T-helper 17 cell (primary cell): ENCODE results near the gene NAGPA. TPM values are rescaled to one million over a fixed set of nuclear protein-coding genes. Genes with fewer than 3 reads are reported as not detected.

Experiments used
- ATAC-seq: fragments of 150-1000 bp; cut with Tn5 transposase; 2 replicates; pipeline ENCODE4 v1.10.0; 2021; ENCODE audit warnings: mild to moderate bottlenecking, moderate library complexity
- DNase-seq, 3 donors: peaks; one replicate each; pipeline versions ENCODE4 v3.0.0 to v3.0.0-alpha.2; 2020 to 2021
- H3K9me3 ChIP-seq: one replicate; pipeline ENCODE4 v1.7.0; 2013; ENCODE audit warnings: low read length, mild to moderate bottlenecking; ENCODE audit not compliant: control insufficient read depth, poor library complexity, severe bottlenecking
- H3K27ac Mint-ChIP-seq: one replicate; pipeline ENCODE4 v1.8.0; 2022; ENCODE audit warnings: mild to moderate bottlenecking, moderate library complexity, mixed read lengths
- H3K27me3 Mint-ChIP-seq: one replicate; pipeline ENCODE4 v1.8.0; 2022; ENCODE audit warnings: mixed read lengths
- H3K36me3 Mint-ChIP-seq: one replicate; pipeline ENCODE4 v1.8.0; 2022; ENCODE audit warnings: low read depth, mixed read lengths
- H3K4me1 Mint-ChIP-seq: one replicate; pipeline ENCODE4 v1.8.0; 2022; ENCODE audit warnings: mild to moderate bottlenecking, mixed read lengths
- H3K4me3 Mint-ChIP-seq: one replicate; pipeline ENCODE4 v1.8.0; 2022; ENCODE audit warnings: mild to moderate bottlenecking, moderate library complexity, mixed read lengths
- total RNA-seq, 4 donors: library from RNA in 2 of 4; stranded (reverse) in 2 of 4; gene quantifications; one replicate each; pipeline ENCODE4 v1.2.3 and lab custom pipeline; 2022 to 2026

The NAGPA gene
- total RNA-seq, 2 donors from 2014 or later, result 25.8 to 36.1 TPM

- H3K27me3 Mint-ChIP-seq, result peaks cover 19% of the 10 kb centered on the region
- H3K4me3 Mint-ChIP-seq, result no peak overlapping the region
- DNase-seq (no peak), ATAC-seq (no peak)
- no peaks in the 10 kb centered on the region for H3K36me3 Mint-ChIP-seq
- no peaks in the 10 kb centered on the region for H3K9me3 ChIP-seq
- H3K4me1 Mint-ChIP-seq, result no peaks in the 10 kb centered on the region
- no peak overlapping the region for H3K27ac Mint-ChIP-seq
Measured at GRCh38 chr16:4982056-4982867, 51.5 kb downstream of the NAGPA start.

- no peak overlapping the region for H3K27ac Mint-ChIP-seq
- no peaks in the 10 kb centered on the region for H3K4me1 Mint-ChIP-seq
- H3K27me3 Mint-ChIP-seq, result peaks cover 19% of the 10 kb centered on the region
- no peak overlapping the region for H3K4me3 Mint-ChIP-seq
- no peaks in the 10 kb centered on the region for H3K9me3 ChIP-seq
- DNase-seq (no peak), ATAC-seq (no peak)
- H3K36me3 Mint-ChIP-seq, result no peaks in the 10 kb centered on the region
Measured at GRCh38 chr16:4981473-4981872, 52.3 kb downstream of the NAGPA start.

- no peak overlapping the region for H3K4me3 Mint-ChIP-seq
- no peak for ATAC-seq
Measured at GRCh38 chr16:4980691-4981090, 53.0 kb downstream of the NAGPA start.

GRCh38 chr16:4979736-4980660 is 53.7 kb downstream of the NAGPA start:
- DNase-seq (no peak), ATAC-seq (no peak)
- H3K9me3 ChIP-seq, result no peaks in the 10 kb centered on the region
- no peak overlapping the region for H3K27ac Mint-ChIP-seq
- H3K4me1 Mint-ChIP-seq, result no peaks in the 10 kb centered on the region
- H3K27me3 Mint-ChIP-seq, result peaks cover 19% of the 10 kb centered on the region
- no peaks in the 10 kb centered on the region for H3K36me3 Mint-ChIP-seq
- H3K4me3 Mint-ChIP-seq, result no peak overlapping the region

More at GRCh38 chr16:4980691-4981090, 53.0 kb downstream of the NAGPA start:
- no peak for DNase-seq
- peaks cover 19% of the 10 kb centered on the region for H3K27me3 Mint-ChIP-seq
- no peak overlapping the region for H3K27ac Mint-ChIP-seq
- H3K36me3 Mint-ChIP-seq, result no peaks in the 10 kb centered on the region
- H3K4me1 Mint-ChIP-seq, result no peaks in the 10 kb centered on the region
- H3K9me3 ChIP-seq, result no peaks in the 10 kb centered on the region

- DNase-seq (no peak), ATAC-seq (no peak)
- Mint-ChIP-seq H3K27me3 (peaks cover 19% of the 10 kb centered on the region), H3K4me1 (no peaks in the 10 kb centered on the region), H3K27ac (no peak overlapping the region), H3K36me3 (no peaks in the 10 kb centered on the region), H3K4me3 (no peak overlapping the region)
- no peaks in the 10 kb centered on the region for H3K9me3 ChIP-seq
Measured at GRCh38 chr16:4979164-4979563, 54.6 kb downstream of the NAGPA start.

GRCh38 chr16:4976611-4977145 is 57.1 kb downstream of the NAGPA start:
- no peak overlapping the region for H3K4me3 Mint-ChIP-seq

GRCh38 chr16:4976079-4976478 is 57.7 kb downstream of the NAGPA start:
- Mint-ChIP-seq H3K36me3 (peaks cover 3% of the 10 kb centered on the region), H3K4me3 (no peak overlapping the region), H3K27me3 (peaks cover 35% of the 10 kb centered on the region), H3K27ac (no peak overlapping the region), H3K4me1 (no peaks in the 10 kb centered on the region)
- DNase-seq (no peak), ATAC-seq (peak; percentile 42)
- no peaks in the 10 kb centered on the region for H3K9me3 ChIP-seq

More at GRCh38 chr16:4976611-4977145, 57.1 kb downstream of the NAGPA start:
- peaks cover 31% of the 10 kb centered on the region for H3K27me3 Mint-ChIP-seq
- H3K36me3 Mint-ChIP-seq, result peaks cover 3% of the 10 kb centered on the region
- no peaks in the 10 kb centered on the region for H3K9me3 ChIP-seq
- ATAC-seq (no peak), DNase-seq (no peak)
- no peaks in the 10 kb centered on the region for H3K4me1 Mint-ChIP-seq
- no peak overlapping the region for H3K27ac Mint-ChIP-seq

Other genes starting within 250 kb of the NAGPA start
- gene SEPTIN12, start 245.6 kb downstream of the NAGPA start, total RNA-seq, result not detected
- gene SMIM22, start 238.6 kb downstream of the NAGPA start, total RNA-seq, result not detected
- gene ROGDI, start 231.3 kb downstream of the NAGPA start, total RNA-seq, result 10 to 100 TPM; 15.0 to 21.2 TPM
- 100 to 1,000 TPM in 1 of 2 donors, 10 to 100 TPM in 1; 91.9 to 108 TPM for gene GLYR1, start 186.6 kb downstream of the NAGPA start, total RNA-seq
- 10 to 100 TPM; 47.5 to 69.8 TPM for gene UBN1, start 186.5 kb downstream of the NAGPA start, total RNA-seq
- not detected for gene PPL, start 96.8 kb downstream of the NAGPA start, total RNA-seq
- 10 to 100 TPM in 1 of 2 donors, under 1 TPM in 1; 0.45 to 13.9 TPM for gene SEC14L5, start 75.6 kb downstream of the NAGPA start, total RNA-seq
- gene C16orf89, start 32.0 kb upstream of the NAGPA start, total RNA-seq, result not detected
- 10 to 100 TPM; 10.0 to 10.3 TPM for gene ALG1, start 37.9 kb upstream of the NAGPA start, total RNA-seq
- 1 to 10 TPM; 4.4 to 6.0 TPM for gene EEF2KMT, start 63.9 kb upstream of the NAGPA start, total RNA-seq